Stomach smooth muscle (tissue), 2 donors: ENCODE data around the gene C7.

Source experiments
- H3K27ac ChIP-seq: one replicate; pipeline ENCODE4 v1.7.0; 2013; ENCODE audit warnings: mild to moderate bottlenecking, low read length, inconsistent platforms
- H3K27me3 ChIP-seq, 2 donors: one replicate each; pipeline ENCODE4 v1.7.0; 2013; ENCODE audit warnings: low read length in 2 of 2; ENCODE audit not compliant: insufficient read depth in 2 of 2, control insufficient read depth in 1 of 2
- H3K36me3 ChIP-seq, 2 donors: one replicate each; pipeline ENCODE4 v1.7.0; 2013; ENCODE audit warnings: low read length in 2 of 2; ENCODE audit not compliant: control insufficient read depth in 2 of 2, insufficient read depth in 2 of 2
- H3K4me1 ChIP-seq: one replicate; pipeline ENCODE4 v1.7.0; 2013; ENCODE audit warnings: low read length; ENCODE audit not compliant: control insufficient read depth, insufficient read depth
- H3K4me3 ChIP-seq, 2 donors: one replicate each; pipeline ENCODE4 v1.7.0; 2013; ENCODE audit warnings: low read length in 2 of 2
- H3K9ac ChIP-seq, 2 donors: one replicate each; pipeline ENCODE4 v1.7.0; 2013; ENCODE audit warnings: low read length in 2 of 2, mild to moderate bottlenecking in 1 of 2
- H3K9me3 ChIP-seq, 2 donors: one replicate each; pipeline ENCODE4 v1.7.0; 2013; ENCODE audit warnings: low read length in 2 of 2; ENCODE audit not compliant: control insufficient read depth in 2 of 2
- donor health status: healthy.
- donor health status: Pancreatic carcinoma.

C7 gene

DNA sequence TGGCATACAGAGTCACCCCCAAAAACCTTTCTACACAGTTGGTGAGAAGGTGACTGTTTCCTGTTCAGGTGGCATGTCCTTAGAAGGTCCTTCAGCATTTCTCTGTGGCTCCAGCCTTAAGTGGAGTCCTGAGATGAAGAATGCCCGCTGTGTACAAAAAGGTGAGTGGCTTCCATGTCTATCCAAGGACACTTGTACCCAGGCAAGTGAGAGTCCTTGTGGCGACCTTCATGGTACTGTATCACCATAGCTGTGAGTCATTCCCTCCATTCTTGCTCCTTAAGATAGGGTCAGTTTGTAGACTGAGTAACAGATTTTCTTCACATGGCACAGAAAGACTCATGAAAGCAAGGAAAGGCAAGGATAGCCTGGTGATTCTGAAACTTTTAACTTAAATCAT, 63.1 kb downstream of the C7 start:
- Histone ChIP-seq H3K36me3 (peaks cover 0 to 2% of the 10 kb centered on the region in 2 donors), H3K27me3 (no peaks in the 10 kb centered on the region), H3K4me3 (no peak overlapping the region), H3K9ac (no peak overlapping the region), H3K9me3 (no peaks in the 10 kb centered on the region), H3K27ac (no peak overlapping the region), H3K4me1 (no peaks in the 10 kb centered on the region)

DNA sequence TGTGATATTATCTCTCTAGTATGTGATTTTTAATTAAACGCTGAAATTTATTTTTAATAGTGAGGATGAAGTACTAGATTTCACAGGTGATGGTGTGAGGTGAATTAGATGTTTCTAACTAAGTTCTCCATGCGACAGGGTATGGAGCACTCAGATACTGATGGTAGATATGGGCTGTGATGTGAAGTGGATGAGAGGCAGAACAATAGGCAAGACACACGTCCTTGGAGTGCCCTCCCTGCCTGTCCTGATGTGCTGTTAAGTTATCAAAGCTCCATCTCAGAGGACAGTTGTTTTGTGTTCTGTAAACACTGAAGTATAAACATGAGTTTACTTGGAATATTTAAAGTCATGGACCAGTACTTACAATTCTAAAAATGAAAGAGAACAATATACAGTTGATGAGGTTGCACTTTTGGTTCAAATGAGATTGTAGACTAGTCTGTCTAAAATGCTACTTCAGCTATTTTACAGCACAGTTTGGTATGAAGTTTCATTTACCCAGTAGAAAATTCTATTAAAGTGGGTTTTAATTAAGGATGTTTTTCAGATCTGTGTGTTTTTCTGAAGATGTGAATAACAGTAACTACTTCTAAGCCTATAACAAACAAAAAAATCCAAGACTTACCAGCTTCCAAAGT, 64.2 kb downstream of the C7 start:
- no peaks in the 10 kb centered on the region for H3K4me1 ChIP-seq
- no peak overlapping the region for H3K4me3 ChIP-seq
- no peak overlapping the region for H3K9ac ChIP-seq
- no peaks in the 10 kb centered on the region for H3K9me3 ChIP-seq
- H3K36me3 ChIP-seq, result peaks cover 0 to 2% of the 10 kb centered on the region in 2 donors
- no peaks in the 10 kb centered on the region for H3K27me3 ChIP-seq
- no peak overlapping the region for H3K27ac ChIP-seq

DNA sequence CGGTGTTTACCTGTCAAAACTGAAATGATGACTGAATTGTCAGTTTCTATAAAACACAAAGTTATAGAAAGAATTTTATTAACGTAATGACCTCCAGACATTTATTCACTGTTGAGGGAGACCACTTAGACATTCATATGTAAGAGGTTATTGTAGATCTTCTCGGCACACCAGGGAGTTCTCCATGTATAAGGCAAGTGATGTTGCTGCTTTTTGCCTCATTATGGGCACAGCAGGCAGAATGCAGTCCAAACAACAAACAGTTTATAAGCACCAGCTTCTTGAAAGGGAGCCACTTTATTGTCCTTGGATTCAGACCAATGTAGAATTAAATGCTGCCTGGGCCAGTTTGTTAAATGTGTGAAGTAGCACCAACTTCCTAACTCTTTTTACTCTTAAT, 66.7 kb downstream of the C7 start:
- Histone ChIP-seq H3K9me3 (no peaks in the 10 kb centered on the region), H3K4me1 (no peaks in the 10 kb centered on the region), H3K27me3 (no peaks in the 10 kb centered on the region), H3K9ac (no peak overlapping the region), H3K27ac (no peak overlapping the region), H3K4me3 (no peak overlapping the region), H3K36me3 (peaks cover 2 to 4% of the 10 kb centered on the region in 2 donors)

DNA sequence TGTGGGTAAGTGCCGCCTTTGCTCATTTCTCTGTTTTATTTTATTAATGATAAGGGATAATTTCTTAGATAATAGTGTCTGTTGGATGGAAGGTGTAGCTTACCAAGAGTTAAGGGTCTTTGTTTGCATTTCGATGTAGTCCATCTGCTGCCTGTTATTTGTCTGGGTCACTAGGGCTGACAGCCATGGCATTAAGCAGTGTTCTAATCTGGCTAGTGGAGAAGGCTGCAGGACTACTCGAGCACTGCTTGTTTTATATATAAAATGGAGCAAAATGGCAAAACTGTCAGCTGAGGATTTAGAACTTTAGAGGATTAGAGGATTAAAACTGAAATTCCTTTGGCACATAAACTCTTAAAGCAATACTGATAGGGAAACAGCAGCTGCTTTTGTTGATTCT, 67.5 kb downstream of the C7 start:
- Histone ChIP-seq H3K36me3 (peaks cover 2 to 4% of the 10 kb centered on the region in 2 donors), H3K4me1 (no peaks in the 10 kb centered on the region), H3K27ac (no peak overlapping the region), H3K9ac (no peak overlapping the region), H3K27me3 (no peaks in the 10 kb centered on the region), H3K4me3 (no peak overlapping the region), H3K9me3 (no peaks in the 10 kb centered on the region)

DNA sequence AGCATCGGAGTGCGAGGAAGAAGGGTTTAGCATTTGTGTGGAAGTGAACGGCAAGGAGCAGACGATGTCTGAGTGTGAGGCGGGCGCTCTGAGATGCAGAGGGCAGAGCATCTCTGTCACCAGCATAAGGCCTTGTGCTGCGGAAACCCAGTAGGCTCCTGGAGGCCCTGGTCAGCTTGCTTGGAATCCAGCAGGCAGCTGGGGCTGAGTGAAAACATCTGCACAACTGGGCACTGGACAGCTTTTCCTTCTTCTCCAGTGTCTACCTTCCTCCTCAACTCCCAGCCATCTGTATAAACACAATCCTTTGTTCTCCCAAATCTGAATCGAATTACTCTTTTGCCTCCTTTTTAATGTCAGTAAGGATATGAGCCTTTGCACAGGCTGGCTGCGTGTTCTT, 72.1 kb downstream of the C7 start:
- no peaks in the 10 kb centered on the region for H3K27me3 ChIP-seq
- H3K36me3 ChIP-seq, result peaks cover 0 to 4% of the 10 kb centered on the region in 2 donors
- H3K27ac ChIP-seq, result no peak overlapping the region
- no peaks in the 10 kb centered on the region for H3K9me3 ChIP-seq
- no peak overlapping the region for H3K9ac ChIP-seq
- H3K4me3 ChIP-seq, result no peak overlapping the region
- no peaks in the 10 kb centered on the region for H3K4me1 ChIP-seq

DNA sequence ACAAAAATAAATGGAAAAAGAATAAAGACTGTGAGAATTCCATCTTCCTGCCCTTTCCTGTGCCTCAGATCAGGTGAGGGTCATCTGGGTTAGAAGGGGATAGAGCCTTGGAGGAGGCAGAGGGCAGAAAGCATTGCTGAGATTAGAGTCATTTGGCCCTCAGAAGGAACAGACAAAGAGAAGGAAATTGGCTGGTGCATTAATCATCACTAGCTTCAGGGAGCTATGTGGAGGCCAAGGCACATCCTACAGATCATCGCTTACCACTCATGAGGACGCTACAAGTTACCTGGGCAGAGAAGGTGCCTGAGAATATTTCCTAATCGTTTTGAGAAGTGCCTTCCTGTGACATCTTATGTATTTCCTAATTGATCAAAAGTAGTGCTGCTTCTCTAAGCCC, 74.5 kb downstream of the C7 start:
- H3K9me3 ChIP-seq, result no peaks in the 10 kb centered on the region
- H3K4me3 ChIP-seq, result no peak overlapping the region
- H3K27ac ChIP-seq, result no peak overlapping the region
- no peak overlapping the region for H3K9ac ChIP-seq
- no peaks in the 10 kb centered on the region for H3K27me3 ChIP-seq
- H3K4me1 ChIP-seq, result no peaks in the 10 kb centered on the region
- H3K36me3 ChIP-seq, result peaks cover 0 to 4% of the 10 kb centered on the region in 2 donors

DNA sequence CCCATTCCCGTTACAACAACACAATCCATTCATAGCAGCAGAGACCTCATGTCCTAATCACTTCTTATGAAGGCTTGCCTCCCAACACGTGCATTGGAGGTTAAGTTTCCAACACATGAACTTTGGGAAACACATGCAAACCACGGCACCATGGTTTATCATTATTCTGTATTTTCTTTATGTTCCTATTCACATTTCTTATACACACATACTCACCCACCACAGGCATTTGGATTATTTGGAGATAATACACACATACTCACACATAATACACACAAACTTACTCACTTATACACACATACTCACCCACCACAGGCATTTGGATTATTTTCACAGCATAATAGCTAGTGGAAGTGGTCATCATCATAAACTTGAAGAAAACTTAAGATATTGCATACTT, 75.6 kb downstream of the C7 start:
- H3K9me3 ChIP-seq, result no peaks in the 10 kb centered on the region

DNA sequence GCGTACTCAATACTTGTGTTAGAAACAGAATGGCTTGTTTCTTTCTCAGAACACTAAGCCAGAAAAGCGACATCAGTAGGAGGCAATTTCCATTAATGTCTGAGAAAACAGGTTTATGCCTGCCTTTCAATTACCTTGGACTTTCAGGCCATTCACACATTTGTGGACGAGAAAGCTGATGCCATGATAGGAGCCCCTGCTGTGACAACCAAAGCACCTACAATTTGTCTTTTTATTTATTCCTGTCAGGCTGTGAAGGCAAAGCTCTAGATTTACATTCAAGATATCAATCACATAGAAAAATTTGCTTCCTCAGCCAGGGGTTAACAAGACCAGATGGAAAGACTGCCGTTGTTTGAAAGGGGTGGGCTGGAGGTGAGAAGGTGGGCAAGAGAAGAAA, 76.2 kb downstream of the C7 start:
- no peaks in the 10 kb centered on the region for H3K9me3 ChIP-seq
- H3K27me3 ChIP-seq, result no peaks in the 10 kb centered on the region
- no peak overlapping the region for H3K27ac ChIP-seq
- H3K9ac ChIP-seq, result no peak overlapping the region
- H3K4me1 ChIP-seq, result no peaks in the 10 kb centered on the region
- no peak overlapping the region for H3K4me3 ChIP-seq
- peaks cover 0 to 4% of the 10 kb centered on the region in 2 donors for H3K36me3 ChIP-seq

More for the DNA sequence above, 75.6 kb downstream of the C7 start:
- Histone ChIP-seq H3K4me1 (no peaks in the 10 kb centered on the region), H3K9ac (no peak overlapping the region), H3K27ac (no peak overlapping the region), H3K4me3 (no peak overlapping the region), H3K36me3 (peaks cover 0 to 4% of the 10 kb centered on the region in 2 donors), H3K27me3 (no peaks in the 10 kb centered on the region)

DNA sequence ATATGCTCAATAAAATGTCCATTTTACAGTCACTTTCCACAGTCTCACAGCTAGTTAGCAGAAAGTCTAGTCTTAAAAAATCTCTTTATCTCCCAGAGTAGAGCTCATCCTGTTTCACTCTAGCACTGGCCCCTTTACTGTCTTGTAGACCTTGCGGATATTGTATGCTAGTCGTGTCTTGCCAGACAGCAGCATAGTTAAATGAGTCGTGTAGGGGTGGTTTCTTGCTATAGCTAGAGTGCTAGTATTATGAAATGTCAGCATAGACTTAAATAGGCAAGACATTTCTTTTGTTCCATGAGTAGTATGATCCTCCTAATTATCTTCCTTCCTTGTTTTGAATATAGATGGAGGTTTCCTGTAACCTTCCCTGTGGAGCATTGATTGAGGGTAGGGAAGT, 77.4 kb downstream of the C7 start:
- H3K27ac ChIP-seq, result no peak overlapping the region
- no peaks in the 10 kb centered on the region for H3K4me1 ChIP-seq
- no peak overlapping the region for H3K4me3 ChIP-seq
- H3K36me3 ChIP-seq, result no peaks in the 10 kb centered on the region
- no peak overlapping the region for H3K9ac ChIP-seq
- no peaks in the 10 kb centered on the region for H3K27me3 ChIP-seq
- no peaks in the 10 kb centered on the region for H3K9me3 ChIP-seq

DNA sequence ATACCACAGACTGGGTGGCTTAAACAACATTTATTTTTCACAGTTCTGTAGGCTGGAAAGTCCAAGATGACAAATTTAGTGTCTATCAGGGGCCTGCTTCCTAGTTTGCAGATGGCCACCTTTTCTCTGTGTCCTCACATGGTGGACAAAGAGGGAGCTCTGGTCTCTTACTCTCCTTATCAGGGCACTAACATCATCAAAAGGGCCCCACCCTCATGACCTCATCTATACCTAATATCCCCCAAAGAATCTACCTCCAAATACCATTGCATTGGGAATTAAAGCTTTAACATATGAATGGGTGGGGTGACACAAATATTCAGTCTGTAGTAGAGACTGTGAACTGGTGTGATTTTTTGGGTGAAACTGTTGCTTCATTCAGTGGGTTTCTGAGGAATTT, 78.1 kb downstream of the C7 start:
- H3K27me3 ChIP-seq, result no peaks in the 10 kb centered on the region
- H3K27ac ChIP-seq, result no peak overlapping the region
- no peaks in the 10 kb centered on the region for H3K4me1 ChIP-seq
- H3K9ac ChIP-seq, result no peak overlapping the region
- H3K36me3 ChIP-seq, result no peaks in the 10 kb centered on the region
- no peak overlapping the region for H3K4me3 ChIP-seq
- H3K9me3 ChIP-seq, result no peaks in the 10 kb centered on the region

DNA sequence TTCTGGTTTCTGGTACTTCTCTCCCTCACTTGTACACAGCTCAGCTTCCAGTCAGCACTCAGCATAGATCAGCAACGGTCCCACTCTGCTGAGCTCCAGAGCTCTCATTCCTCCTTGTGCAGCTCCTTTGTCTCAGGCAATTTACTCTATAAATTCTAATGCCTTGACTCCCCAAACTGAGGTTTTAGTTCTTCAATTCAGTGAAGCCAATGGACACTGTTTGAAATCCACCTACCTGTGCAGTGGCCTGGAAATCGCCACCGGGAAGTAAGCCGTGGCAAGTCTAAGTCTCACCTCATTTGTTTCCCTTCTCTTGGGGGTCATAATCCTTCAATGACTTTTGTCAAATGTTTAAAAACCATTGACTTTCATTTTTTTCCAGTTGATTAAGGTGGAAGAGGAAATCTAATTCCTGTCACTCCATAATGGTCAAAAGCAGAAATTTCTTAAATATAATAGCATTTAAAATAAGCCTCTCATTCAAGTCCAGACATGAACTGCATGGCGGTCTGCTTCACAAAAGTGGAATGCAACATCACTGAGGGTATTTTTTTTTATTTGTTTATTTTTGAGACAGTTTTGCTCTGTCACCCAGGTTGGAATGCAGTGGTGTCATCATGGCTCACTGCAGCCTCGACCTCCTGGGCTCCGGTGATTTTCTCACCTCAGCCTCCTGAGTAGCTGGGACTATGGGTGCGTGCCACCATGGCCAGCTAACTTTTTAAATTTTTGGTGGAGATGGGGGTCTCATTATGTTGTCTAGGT, 79.6 kb downstream of the C7 start:
- H3K4me3 ChIP-seq, result no peak overlapping the region
- H3K36me3 ChIP-seq, result no peaks in the 10 kb centered on the region
- H3K27ac ChIP-seq, result no peak overlapping the region
- no peak overlapping the region for H3K9ac ChIP-seq
- no peaks in the 10 kb centered on the region for H3K4me1 ChIP-seq
- H3K27me3 ChIP-seq, result no peaks in the 10 kb centered on the region
- H3K9me3 ChIP-seq, result no peaks in the 10 kb centered on the region
